ENCODE data around the gene MED22. TPM values are rescaled to one million over a fixed set of nuclear protein-coding genes. Genes with fewer than 3 reads are reported as not detected.
"Not testable (repeated sequence)": the region's sequence is repeated elsewhere in the genome, so short reads cannot be mapped to it uniquely, and the experiment has no call there.

Gene MED22
- total RNA-seq, 1 donor from 2014 or later, result 36.4 TPM

GRCh38 chr9:133334888-133335287 lies 13.0 kb downstream of the MED22 start:
- H3K27ac Mint-ChIP-seq, result peak overlapping the region; percentile 62
- not testable (repeated sequence) for H3K9me3 Mint-ChIP-seq; H3K27me3 Mint-ChIP-seq (ENCODE audit: low read depth); DNase-seq (ENCODE audit: low spot score)
- peaks cover 12% of the 10 kb centered on the region for H3K4me1 Mint-ChIP-seq (ENCODE audit: low read depth)
- H3K4me3 Mint-ChIP-seq (ENCODE audit: low read depth), result peak overlapping the region; percentile 94
- H3K36me3 Mint-ChIP-seq (ENCODE audit: low read depth), result peaks cover 75% of the 10 kb centered on the region
- intact Hi-C loops (cut with micrococcal nuclease), result loop anchor here (10.0 kb wide), 1 partner anchor 150 kb away; no protein-coding TSS in a partner anchor

GRCh38 chr9:133334161-133334560 lies 13.8 kb downstream of the MED22 start:
- Mint-ChIP-seq H3K9me3 (no peaks in the 10 kb centered on the region), H3K27ac (no peak overlapping the region), H3K27me3 (ENCODE audit: low read depth) (no peaks in the 10 kb centered on the region), H3K4me3 (ENCODE audit: low read depth) (peak overlapping the region; percentile 94), H3K36me3 (ENCODE audit: low read depth) (peaks cover 72% of the 10 kb centered on the region), H3K4me1 (ENCODE audit: low read depth) (peaks cover 12% of the 10 kb centered on the region)
- intact Hi-C loops (cut with micrococcal nuclease), result loop anchor here (10.0 kb wide), 1 partner anchor 149 kb away; no protein-coding TSS in a partner anchor
- DNase-seq (ENCODE audit: low spot score), result no peak

DNA sequence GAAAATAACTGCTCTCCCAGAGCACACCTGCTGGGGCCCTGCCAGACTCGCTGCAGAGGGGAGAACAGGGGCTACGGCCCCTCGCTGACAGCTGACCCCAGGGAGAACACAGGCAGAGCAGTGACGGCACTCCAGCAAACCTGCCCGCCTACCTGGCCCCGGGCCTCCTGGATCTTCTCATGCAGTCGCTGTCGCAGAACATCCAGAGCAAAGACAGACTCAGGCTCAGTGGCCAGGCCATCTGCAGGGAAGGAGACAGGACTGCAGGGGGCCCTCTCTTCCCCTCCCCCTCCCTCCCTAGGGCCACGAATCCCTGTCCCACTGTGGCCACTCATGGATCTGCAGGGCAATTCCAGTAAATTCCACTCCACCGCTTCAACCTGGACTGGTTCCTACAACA lies 14.4 kb downstream of the MED22 start:
- intact Hi-C loops (cut with micrococcal nuclease), result loop anchor here (10.0 kb wide), 1 partner anchor 149 kb away; no protein-coding TSS in a partner anchor
- Mint-ChIP-seq H3K27ac (no peak overlapping the region), H3K36me3 (ENCODE audit: low read depth) (peaks cover 72% of the 10 kb centered on the region), H3K4me1 (ENCODE audit: low read depth) (peaks cover 12% of the 10 kb centered on the region), H3K27me3 (ENCODE audit: low read depth) (no peaks in the 10 kb centered on the region), H3K9me3 (no peaks in the 10 kb centered on the region), H3K4me3 (ENCODE audit: low read depth) (peak overlapping the region; percentile 21)
- DNase-seq (ENCODE audit: low spot score), result no peak

DNA sequence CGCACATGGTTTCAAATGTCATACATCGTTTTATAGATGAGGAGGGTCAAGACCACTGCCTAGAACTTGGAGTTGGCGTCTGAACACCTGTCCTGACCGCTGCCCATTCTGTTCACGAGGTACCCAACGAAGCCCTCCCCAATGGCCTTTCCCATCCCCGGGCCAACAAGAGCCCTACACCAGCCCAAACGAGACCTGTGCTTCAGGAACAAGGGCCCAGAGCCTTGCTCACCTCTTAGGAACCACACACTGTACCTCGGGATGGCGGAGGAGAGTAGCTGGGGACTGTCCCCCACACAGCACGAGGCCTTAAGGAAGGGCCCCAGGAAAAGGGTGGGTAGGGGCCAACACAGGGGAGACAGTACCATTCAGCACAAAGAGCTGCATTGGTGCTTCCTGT lies 14.9 kb downstream of the MED22 start:
- Mint-ChIP-seq H3K36me3 (ENCODE audit: low read depth) (peaks cover 77% of the 10 kb centered on the region), H3K27me3 (ENCODE audit: low read depth) (no peaks in the 10 kb centered on the region), H3K4me1 (ENCODE audit: low read depth) (peaks cover 12% of the 10 kb centered on the region), H3K27ac (no peak overlapping the region), H3K4me3 (ENCODE audit: low read depth) (peak overlapping the region; percentile 21), H3K9me3 (no peaks in the 10 kb centered on the region)
- intact Hi-C loops (cut with micrococcal nuclease), result loop anchor here (10.0 kb wide), 1 partner anchor 148 kb away; no protein-coding TSS in a partner anchor
- no peak for DNase-seq (ENCODE audit: low spot score)

DNA sequence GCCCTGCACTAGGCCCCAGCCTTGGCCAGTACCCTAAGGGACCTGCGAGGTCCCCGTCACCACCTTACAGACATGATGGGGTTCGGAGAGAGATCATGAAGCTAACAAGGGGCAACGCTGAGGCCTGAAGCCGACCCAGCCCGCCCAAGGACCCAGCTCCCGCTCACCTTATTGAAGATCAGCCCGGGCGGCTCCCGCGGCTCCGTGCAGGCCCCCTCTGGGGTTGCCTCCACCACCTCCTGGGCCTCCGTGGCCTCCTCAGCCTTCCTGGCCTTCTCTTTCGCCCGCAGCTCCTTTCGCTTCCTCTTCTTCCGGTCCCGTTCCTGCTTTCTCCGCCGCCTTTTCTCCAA lies 15.6 kb downstream of the MED22 start:
- Mint-ChIP-seq H3K27me3 (ENCODE audit: low read depth) (no peaks in the 10 kb centered on the region), H3K4me3 (ENCODE audit: low read depth) (no peak overlapping the region), H3K4me1 (ENCODE audit: low read depth) (peaks cover 12% of the 10 kb centered on the region), H3K27ac (no peak overlapping the region), H3K9me3 (no peaks in the 10 kb centered on the region), H3K36me3 (ENCODE audit: low read depth) (peaks cover 76% of the 10 kb centered on the region)
- no peak for DNase-seq (ENCODE audit: low spot score)
- intact Hi-C loops (cut with micrococcal nuclease), result loop anchor here (10.0 kb wide), 1 partner anchor 148 kb away; no protein-coding TSS in a partner anchor

GRCh38 chr9:133331641-133332380 lies 16.1 kb downstream of the MED22 start:
- Mint-ChIP-seq H3K27me3 (ENCODE audit: low read depth) (no peaks in the 10 kb centered on the region), H3K27ac (no peak overlapping the region), H3K9me3 (no peaks in the 10 kb centered on the region), H3K4me1 (ENCODE audit: low read depth) (peaks cover 12% of the 10 kb centered on the region), H3K36me3 (ENCODE audit: low read depth) (peaks cover 76% of the 10 kb centered on the region), H3K4me3 (ENCODE audit: low read depth) (no peak overlapping the region)
- no peak for DNase-seq (ENCODE audit: low spot score)
- intact Hi-C loops (cut with micrococcal nuclease), result loop anchor here (10.0 kb wide), 1 partner anchor 147 kb away; no protein-coding TSS in a partner anchor

- Mint-ChIP-seq H3K36me3 (ENCODE audit: low read depth) (peaks cover 72% of the 10 kb centered on the region), H3K4me3 (ENCODE audit: low read depth) (no peak overlapping the region), H3K4me1 (ENCODE audit: low read depth) (peaks cover 12% of the 10 kb centered on the region), H3K27me3 (ENCODE audit: low read depth) (no peaks in the 10 kb centered on the region), H3K27ac (no peak overlapping the region), H3K9me3 (no peaks in the 10 kb centered on the region)
- intact Hi-C loops (cut with micrococcal nuclease), result loop anchor here (10.0 kb wide), 1 partner anchor 146 kb away; no protein-coding TSS in a partner anchor
- DNase-seq (ENCODE audit: low spot score), result no peak
Observed at GRCh38 chr9:133331221-133331620, 16.7 kb downstream of the MED22 start.

GRCh38 chr9:133329306-133330156 lies 18.4 kb downstream of the MED22 start:
- H3K27ac Mint-ChIP-seq; H3K4me3 Mint-ChIP-seq (ENCODE audit: low read depth); H3K27me3 Mint-ChIP-seq (ENCODE audit: low read depth); H3K9me3 Mint-ChIP-seq; DNase-seq (ENCODE audit: low spot score); H3K4me1 Mint-ChIP-seq (ENCODE audit: low read depth): not testable (repeated sequence)
- H3K36me3 Mint-ChIP-seq (ENCODE audit: low read depth), result peaks cover 59% of the 10 kb centered on the region
- intact Hi-C loops (cut with micrococcal nuclease), result loop anchor here (10.0 kb wide), 1 partner anchor 145 kb away; no protein-coding TSS in a partner anchor

- no peak overlapping the region for H3K27ac Mint-ChIP-seq
- intact Hi-C loops (cut with micrococcal nuclease), result no loop called here
Observed at GRCh38 chr9:133327834-133328484, 20.0 kb downstream of the MED22 start.

GRCh38 chr9:133327021-133327420 lies 20.9 kb downstream of the MED22 start:
- DNase-seq (ENCODE audit: low spot score); H3K4me1 Mint-ChIP-seq (ENCODE audit: low read depth); H3K9me3 Mint-ChIP-seq; H3K27ac Mint-ChIP-seq; H3K4me3 Mint-ChIP-seq (ENCODE audit: low read depth); H3K27me3 Mint-ChIP-seq (ENCODE audit: low read depth); intact Hi-C loops (cut with micrococcal nuclease): not testable (repeated sequence)
- H3K36me3 Mint-ChIP-seq (ENCODE audit: low read depth), result peaks cover 34% of the 10 kb centered on the region

More at GRCh38 chr9:133327834-133328484, 20.0 kb downstream of the MED22 start:
- no peak for DNase-seq (ENCODE audit: low spot score)
- Mint-ChIP-seq H3K9me3 (no peaks in the 10 kb centered on the region), H3K36me3 (ENCODE audit: low read depth) (peaks cover 43% of the 10 kb centered on the region), H3K27me3 (ENCODE audit: low read depth) (no peaks in the 10 kb centered on the region), H3K4me1 (ENCODE audit: low read depth) (no peaks in the 10 kb centered on the region), H3K4me3 (ENCODE audit: low read depth) (no peak overlapping the region)

DNA sequence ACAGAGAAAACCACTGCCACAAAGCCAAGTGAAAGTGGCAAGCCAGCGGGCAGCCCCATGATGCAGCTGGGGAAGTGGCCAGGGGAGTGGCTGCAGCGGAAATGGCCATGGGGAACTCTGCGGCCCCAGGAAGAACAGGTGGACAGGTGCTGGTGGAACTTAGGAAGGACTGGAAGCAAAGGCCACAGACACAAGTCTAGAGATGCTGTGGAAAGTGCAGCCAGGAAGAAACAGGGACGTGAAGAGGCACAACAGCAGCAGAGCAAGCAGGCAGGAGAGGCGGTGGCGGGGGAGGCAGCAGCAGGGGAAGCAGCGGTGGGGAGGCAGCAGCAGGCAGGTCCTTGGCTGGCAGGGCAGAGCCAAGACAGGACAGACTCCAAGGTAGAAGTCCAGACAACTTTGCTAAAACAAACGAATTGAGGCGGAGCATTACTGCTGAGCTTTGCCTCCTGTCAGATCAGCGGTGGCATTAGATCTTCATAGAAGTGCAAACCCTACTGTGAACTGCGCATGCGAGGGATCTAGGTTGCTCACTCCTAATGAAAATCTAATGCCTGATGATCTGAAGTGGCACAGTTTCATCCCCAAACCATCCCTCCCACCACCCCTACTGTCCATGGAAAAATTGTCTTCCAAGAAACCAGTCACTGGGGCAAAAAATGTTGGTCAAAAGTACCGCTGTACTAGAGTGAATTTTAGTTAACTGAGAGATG lies 23.8 kb downstream of the MED22 start:
- Mint-ChIP-seq H3K9me3 (no peaks in the 10 kb centered on the region), H3K27me3 (ENCODE audit: low read depth) (no peaks in the 10 kb centered on the region), H3K4me1 (ENCODE audit: low read depth) (no peaks in the 10 kb centered on the region), H3K27ac (no peak overlapping the region), H3K4me3 (ENCODE audit: low read depth) (no peak overlapping the region), H3K36me3 (ENCODE audit: low read depth) (peaks cover 13% of the 10 kb centered on the region)
- DNase-seq (ENCODE audit: low spot score), result no peak
- intact Hi-C loops (cut with micrococcal nuclease), result no loop called here

GRCh38 chr9:133323211-133323610 lies 24.7 kb downstream of the MED22 start:
- Mint-ChIP-seq H3K27me3 (ENCODE audit: low read depth) (no peaks in the 10 kb centered on the region), H3K36me3 (ENCODE audit: low read depth) (peaks cover 3% of the 10 kb centered on the region), H3K4me3 (ENCODE audit: low read depth) (no peak overlapping the region), H3K4me1 (ENCODE audit: low read depth) (no peaks in the 10 kb centered on the region), H3K27ac (no peak overlapping the region), H3K9me3 (no peaks in the 10 kb centered on the region)
- intact Hi-C loops (cut with micrococcal nuclease), result no loop called here
- DNase-seq (ENCODE audit: low spot score), result no peak
